ENCODE measurements around the gene ANAPC7.

The ANAPC7 gene

GRCh38 chr12:110330124-110330523 lies 73.4 kb downstream of the ANAPC7 start:
- H3K4me1 ChIP-seq (ENCODE audit: control insufficient read depth, insufficient read depth, low read length) = no peaks in the 10 kb centered on the region
- H3K4me3 ChIP-seq (ENCODE audit: low read depth, low read length) = no peak overlapping the region
- H3K27me3 ChIP-seq (ENCODE audit: control insufficient read depth, insufficient read depth, low read length) = no peaks in the 10 kb centered on the region
- peaks cover 30% of the 10 kb centered on the region for H3K36me3 ChIP-seq (ENCODE audit: control insufficient read depth, insufficient read depth, low read length)
- no peak overlapping the region for H3K9ac ChIP-seq (ENCODE audit: low read depth, low read length)
- H3K9me3 ChIP-seq (ENCODE audit: control insufficient read depth, insufficient read depth, low read length) = no peaks in the 10 kb centered on the region

GRCh38 chr12:110329710-110330109 lies 73.8 kb downstream of the ANAPC7 start:
- H3K9ac ChIP-seq (ENCODE audit: low read depth, low read length) = no peak overlapping the region
- H3K4me3 ChIP-seq (ENCODE audit: low read depth, low read length) = no peak overlapping the region
- H3K27me3 ChIP-seq (ENCODE audit: control insufficient read depth, insufficient read depth, low read length) = no peaks in the 10 kb centered on the region
- peaks cover 26% of the 10 kb centered on the region for H3K36me3 ChIP-seq (ENCODE audit: control insufficient read depth, insufficient read depth, low read length)
- H3K9me3 ChIP-seq (ENCODE audit: control insufficient read depth, insufficient read depth, low read length) = no peaks in the 10 kb centered on the region
- no peaks in the 10 kb centered on the region for H3K4me1 ChIP-seq (ENCODE audit: control insufficient read depth, insufficient read depth, low read length)
